Choroid plexus epithelial cell (primary cell): ENCODE measurements around the gene FAH.

ENCODE experiments used
- DNase-seq: peaks from one replicate; pipeline ENCODE4 v3.0.0-alpha.2; 2010; ENCODE audit warnings: low read depth
- H3K4me3 ChIP-seq: 2 replicates; pipeline ENCODE4 v1.5.1; 2011; ENCODE audit warnings: low read depth, mild to moderate bottlenecking, control low read depth, low read length, moderate library complexity
- CTCF ChIP-seq: conservative IDR thresholded peaks from 2 replicates; pipeline ENCODE4 v1.5.1; 2011; ENCODE audit warnings: low read depth, mild to moderate bottlenecking, control low read depth, inconsistent platforms, low read length, moderate library complexity

Gene FAH

GRCh38 chr15:80191198-80191597, 38.4 kb downstream of the FAH start:
- DNase-seq, result no peak
- no peak for TF ChIP-seq CTCF
- no peak overlapping the region for H3K4me3 ChIP-seq

- no peak for TF ChIP-seq CTCF
- no peak for DNase-seq
- no peak overlapping the region for H3K4me3 ChIP-seq
Measured at GRCh38 chr15:80191897-80192595, 39.2 kb downstream of the FAH start.

GRCh38 chr15:80194186-80194585, 41.4 kb downstream of the FAH start:
- no peak for DNase-seq
- H3K4me3 ChIP-seq, result no peak overlapping the region
- TF ChIP-seq CTCF, result no peak

- no peak for TF ChIP-seq CTCF
- DNase-seq, result no peak
- H3K4me3 ChIP-seq, result no peak overlapping the region
Measured at GRCh38 chr15:80194914-80195313, 42.1 kb downstream of the FAH start.

- H3K4me3 ChIP-seq, result no peak overlapping the region
- TF ChIP-seq CTCF, result no peak
- DNase-seq, result no peak
Measured at GRCh38 chr15:80199366-80199765, 46.6 kb downstream of the FAH start.

- DNase-seq, result no peak
- H3K4me3 ChIP-seq, result no peak overlapping the region
- TF ChIP-seq CTCF, result no peak
Measured at GRCh38 chr15:80199869-80200268, 47.1 kb downstream of the FAH start.
